ENCODE results near the gene ANXA3. TPM values are rescaled to one million over a fixed set of nuclear protein-coding genes. Genes with fewer than 3 reads are reported as not detected.
"Not testable (repeated sequence)": the region's sequence is repeated elsewhere in the genome, so short reads cannot be mapped to it uniquely, and the experiment has no call there.

The ANXA3 gene
- total RNA-seq, 2 donors from 2014 or later: 27.1 to 59.2 TPM

GRCh38 chr4:78533854-78534253 lies 17.7 kb upstream of the ANXA3 start:
- intact Hi-C loops (cut with DNase I): no loop called here
- ATAC-seq (no peak), DNase-seq (no peak)

DNA sequence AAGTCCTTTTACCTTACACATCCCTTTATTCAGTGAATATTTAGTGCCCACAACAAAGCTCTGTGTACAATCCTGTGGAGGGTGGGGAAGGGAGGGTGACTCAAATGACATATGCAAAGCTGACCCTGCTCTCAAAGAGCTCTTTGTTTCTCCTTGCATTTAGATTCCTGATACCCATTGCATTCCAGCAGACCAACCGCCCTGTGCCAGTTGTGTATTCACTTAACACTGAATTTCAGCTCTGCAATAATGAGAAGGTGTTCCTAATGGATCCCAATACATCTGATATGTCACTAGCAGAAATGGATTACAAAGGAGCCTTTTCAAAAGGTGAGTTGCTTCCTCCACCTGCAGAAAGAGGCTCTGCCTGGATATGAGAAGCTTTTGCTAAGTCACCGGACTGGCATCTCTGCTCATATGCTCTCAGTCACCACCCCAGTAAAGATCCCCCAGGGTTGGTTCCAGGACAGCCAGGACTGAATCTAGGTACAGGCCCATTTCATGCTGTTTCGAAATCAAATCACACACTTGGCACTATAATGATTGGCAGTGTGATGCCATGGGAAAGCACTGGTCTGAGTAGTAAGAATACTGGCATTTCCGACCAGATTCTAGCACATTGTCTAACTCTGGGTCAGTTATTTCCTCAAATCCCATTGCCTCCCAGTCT lies 17.1 kb upstream of the ANXA3 start:
- ATAC-seq: no peak
- intact Hi-C loops (cut with DNase I): no loop called here
- no peak for DNase-seq

GRCh38 chr4:78542373-78542772 lies 9.2 kb upstream of the ANXA3 start:
- intact Hi-C loops (cut with DNase I): no loop called here
- DNase-seq: no peak
- ATAC-seq: peak in 1 of 2 donors; percentile 31

DNA sequence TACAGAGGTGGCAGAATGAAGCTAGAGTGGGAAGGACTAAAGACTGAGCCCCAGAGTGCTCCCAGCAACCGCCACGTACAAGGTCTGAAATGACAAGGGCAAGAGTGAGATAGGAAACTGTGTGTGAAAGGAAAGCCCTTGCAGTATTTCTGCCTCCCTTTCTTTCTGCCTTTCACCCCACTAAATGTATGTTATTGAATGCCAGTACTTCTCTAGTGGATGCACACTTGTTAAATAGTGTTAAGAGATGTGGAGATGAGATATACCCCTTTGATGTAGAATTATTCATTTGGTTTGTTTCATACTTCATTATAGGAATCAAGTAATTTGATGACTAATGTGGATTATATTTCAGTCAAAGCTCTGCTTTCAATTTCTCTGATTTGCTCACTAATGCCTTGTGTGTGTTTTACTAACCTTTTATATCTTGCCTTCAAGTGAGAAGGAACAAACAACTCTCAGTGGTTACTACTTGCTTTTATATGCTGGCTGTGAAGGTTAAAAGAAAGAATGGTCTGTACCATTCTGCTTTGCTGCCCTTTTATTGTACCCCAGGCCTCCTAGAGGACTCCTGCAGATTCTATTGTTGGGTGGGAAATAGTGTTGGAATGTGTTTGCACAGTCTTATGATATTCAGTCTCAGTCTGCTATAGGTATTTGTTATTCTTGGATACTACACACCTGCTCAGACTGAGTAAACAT lies 8.0 kb upstream of the ANXA3 start:
- DNase-seq: no peak
- no peak for ATAC-seq
- intact Hi-C loops (cut with DNase I): no loop called here

DNA sequence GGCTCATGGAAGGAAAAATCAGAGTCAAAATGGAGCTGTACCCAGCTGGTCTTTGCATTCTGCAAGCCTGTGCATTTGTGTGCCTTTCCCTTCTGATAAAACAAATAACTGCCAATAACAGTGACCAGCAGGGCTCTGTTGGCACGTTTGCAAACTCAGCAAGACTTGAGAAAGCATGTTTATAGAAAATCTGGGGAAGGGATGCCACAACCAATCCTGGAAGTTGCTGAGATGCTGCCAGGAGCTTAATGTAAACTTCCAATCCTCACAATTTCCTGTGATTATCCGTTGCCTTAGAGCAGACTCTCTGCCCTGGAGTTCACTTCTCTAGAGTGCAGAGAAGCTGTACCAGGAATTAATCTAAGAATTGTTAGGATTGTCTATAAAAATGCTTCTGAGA lies 6.9 kb upstream of the ANXA3 start:
- intact Hi-C loops (cut with DNase I): no loop called here
- no peak for DNase-seq
- no peak for ATAC-seq

- intact Hi-C loops (cut with DNase I): no loop called here
- ATAC-seq (peak; percentile 53 to 69), DNase-seq (peak; percentile 29)
Measured at GRCh38 chr4:78545275-78546246, 6.0 kb upstream of the ANXA3 start.

- DNase-seq; ATAC-seq; intact Hi-C loops (cut with DNase I): not testable (repeated sequence)
Measured at GRCh38 chr4:78547899-78548298, 3.7 kb upstream of the ANXA3 start.

GRCh38 chr4:78548889-78549288 lies 2.7 kb upstream of the ANXA3 start:
- ATAC-seq; intact Hi-C loops (cut with DNase I); DNase-seq: not testable (repeated sequence)

GRCh38 chr4:78552389-78553042 lies 946 bp downstream of the ANXA3 start:
- intact Hi-C loops (cut with DNase I): no loop called here
- DNase-seq: no peak
- ATAC-seq: peak in 1 of 2 donors; percentile 17

DNA sequence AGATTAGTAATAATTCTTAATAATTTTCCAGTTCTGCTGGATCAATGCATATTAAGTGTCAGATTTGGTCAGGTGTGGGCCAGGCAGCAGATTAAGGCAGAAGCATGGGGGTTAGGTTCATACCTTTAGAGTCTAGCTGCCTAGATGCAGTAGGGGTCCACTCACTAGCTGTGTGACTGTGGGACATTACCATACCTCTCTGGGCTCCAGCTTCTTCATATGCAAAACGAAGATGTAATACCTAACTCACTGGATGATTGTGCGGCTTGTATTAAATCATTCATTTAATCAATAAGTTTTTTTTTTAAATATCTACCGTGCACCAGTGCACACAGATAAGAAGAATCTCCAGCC lies 1.4 kb downstream of the ANXA3 start:
- DNase-seq (no peak), ATAC-seq (no peak)
- intact Hi-C loops (cut with DNase I): no loop called here

GRCh38 chr4:78553529-78554060 lies 2.0 kb downstream of the ANXA3 start:
- ATAC-seq: no peak
- intact Hi-C loops (cut with DNase I): no loop called here
- no peak for DNase-seq

DNA sequence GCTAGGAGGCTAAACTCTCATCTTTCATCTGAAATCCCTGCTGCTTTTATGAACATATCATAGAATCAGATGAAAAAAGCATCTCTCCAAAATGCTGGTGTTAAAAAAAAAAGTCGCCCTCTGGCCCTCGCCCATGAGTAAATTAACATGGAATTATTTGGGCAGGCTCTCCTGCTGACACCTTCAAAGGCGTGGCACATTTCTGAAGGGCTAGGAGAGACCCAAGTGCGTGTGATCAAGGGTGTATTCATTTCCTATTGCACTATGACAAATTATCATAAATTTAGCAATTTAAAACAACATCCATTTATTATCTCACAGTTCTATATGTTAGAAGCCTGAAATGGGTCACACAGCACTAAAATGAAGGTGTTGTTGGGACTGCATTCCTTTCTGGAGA lies 5.1 kb downstream of the ANXA3 start:
- no peak for ATAC-seq
- intact Hi-C loops (cut with DNase I): no loop called here
- no peak for DNase-seq

DNA sequence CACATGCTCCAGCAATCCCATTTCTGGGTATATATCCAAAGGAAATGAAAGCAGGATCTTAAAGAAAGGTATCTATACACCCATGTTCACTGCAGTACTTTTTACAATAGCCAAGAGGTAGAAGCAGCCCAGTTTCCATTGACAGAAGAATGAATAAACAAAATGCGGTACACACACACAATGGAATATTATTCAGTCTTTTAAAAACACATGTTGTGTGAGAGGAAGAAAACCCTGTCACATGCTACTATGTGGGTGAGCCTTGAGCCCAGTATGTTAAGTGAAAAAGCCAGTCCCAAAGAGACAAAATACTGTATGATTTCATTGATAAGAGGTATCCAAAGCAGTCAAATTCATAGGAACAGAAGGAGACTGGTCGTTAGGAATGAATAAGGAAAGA lies 6.3 kb downstream of the ANXA3 start:
- intact Hi-C loops (cut with DNase I): no loop called here
- DNase-seq (no peak), ATAC-seq (no peak)

DNA sequence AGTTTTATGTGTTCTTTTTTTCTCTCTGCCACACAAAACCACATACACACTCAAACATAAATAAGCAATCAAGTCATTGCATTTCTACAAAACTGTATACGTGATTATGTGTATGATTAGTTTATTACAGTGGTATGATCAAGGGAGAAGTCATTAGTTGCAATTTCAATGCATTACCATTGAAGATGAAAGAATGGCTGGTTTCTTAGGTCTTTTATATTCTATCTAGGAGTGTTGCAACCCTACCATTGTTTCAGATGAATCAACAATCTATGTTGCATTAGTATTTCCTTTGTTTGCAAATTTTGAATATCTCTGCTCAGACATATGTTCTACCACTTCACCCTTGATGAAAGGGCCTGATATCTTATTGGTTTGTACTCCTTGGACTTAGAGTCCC lies 6.8 kb downstream of the ANXA3 start:
- intact Hi-C loops (cut with DNase I): no loop called here
- ATAC-seq: no peak

DNA sequence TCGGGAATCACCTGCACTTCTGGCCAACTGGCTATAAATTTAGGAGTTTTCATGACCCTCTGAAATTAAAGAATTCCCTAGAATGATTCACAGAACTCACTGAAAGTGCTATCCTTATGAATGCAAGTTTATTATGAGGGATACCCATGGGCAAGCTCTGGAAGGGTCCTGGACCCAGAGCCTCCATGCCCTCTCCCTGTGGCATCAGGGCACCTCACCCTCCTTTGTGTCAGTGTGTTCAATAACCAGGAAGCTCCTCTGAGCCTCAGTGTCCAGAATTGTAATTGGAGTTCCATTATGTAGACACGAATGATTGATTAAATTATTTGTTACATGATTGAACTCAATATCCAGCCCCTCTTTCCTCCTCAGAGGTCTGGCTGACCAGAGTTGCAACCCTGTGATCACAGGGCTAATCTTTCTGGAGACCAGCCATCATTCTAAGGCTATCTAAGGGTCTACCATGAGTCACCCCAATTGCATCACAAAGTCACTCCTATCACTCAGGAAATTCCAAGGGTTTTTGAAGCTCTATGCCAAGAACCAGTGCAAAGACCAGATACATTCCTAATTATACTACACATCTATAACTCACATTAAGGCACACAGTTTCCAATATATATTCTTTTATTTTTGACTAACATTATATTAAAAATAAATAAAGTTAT lies 8.9 kb downstream of the ANXA3 start:
- DNase-seq (no peak), ATAC-seq (peak; percentile 70 to 87)
- intact Hi-C loops (cut with DNase I): no loop called here

More for the DNA sequence above, 6.8 kb downstream of the ANXA3 start:
- DNase-seq: no peak

DNA sequence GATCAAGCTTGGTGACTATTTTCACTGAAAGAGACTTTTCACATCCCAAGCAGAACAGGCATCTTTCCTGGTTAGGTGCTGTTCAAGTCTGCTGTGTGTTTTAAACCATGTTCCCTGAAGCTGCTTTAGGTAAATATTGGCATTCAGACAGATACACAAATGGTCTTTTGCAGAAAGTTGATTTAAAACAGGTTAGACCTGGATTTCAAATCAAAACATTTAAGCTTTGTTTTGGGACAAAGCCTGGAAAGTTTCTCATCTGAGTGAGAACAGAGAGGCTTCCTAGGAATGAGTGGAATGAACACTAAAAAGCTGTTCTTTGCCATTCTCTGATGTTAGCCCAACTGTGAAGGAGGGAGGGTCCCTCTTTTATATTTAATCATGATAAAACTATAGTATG lies 10.1 kb downstream of the ANXA3 start:
- no peak for DNase-seq
- intact Hi-C loops (cut with DNase I): no loop called here
- ATAC-seq: no peak

GRCh38 chr4:78562687-78563086 lies 11.1 kb downstream of the ANXA3 start:
- intact Hi-C loops (cut with DNase I): no loop called here
- ATAC-seq: no peak
- no peak for DNase-seq

DNA sequence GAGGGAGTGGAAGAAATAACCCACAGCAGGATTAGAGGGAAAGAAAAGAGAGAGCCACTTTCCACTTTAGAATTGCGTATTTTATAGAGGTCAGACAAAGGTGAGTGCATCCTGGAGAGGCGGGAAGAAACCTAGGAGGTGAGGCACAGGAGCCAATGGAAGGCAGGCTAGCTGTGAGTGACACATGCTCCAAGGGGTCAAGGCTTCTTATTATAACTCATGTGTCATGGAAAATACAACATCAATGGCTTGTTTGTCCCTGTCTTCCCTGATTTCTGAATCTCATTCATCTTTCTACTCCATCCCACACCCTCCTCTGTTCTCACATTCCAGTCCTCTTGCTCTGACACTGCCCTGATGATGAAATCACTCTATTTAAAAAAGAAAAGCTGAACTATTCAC lies 14.4 kb downstream of the ANXA3 start:
- ATAC-seq (peak in 1 of 2 donors; percentile 80), DNase-seq (no peak)
- intact Hi-C loops (cut with DNase I): no loop called here
